ENCODE results near the gene GABBR2.
A peak's percentile ranks its signal among the peaks of the same experiment; 100 is the strongest.
"Not testable (repeated sequence)": the region's sequence is repeated elsewhere in the genome, so short reads cannot be mapped to it uniquely, and the experiment has no call there.

The GABBR2 gene

GRCh38 chr9:98465799-98466198 is 242.9 kb downstream of the GABBR2 start:
- DNase-seq = no peak

DNA sequence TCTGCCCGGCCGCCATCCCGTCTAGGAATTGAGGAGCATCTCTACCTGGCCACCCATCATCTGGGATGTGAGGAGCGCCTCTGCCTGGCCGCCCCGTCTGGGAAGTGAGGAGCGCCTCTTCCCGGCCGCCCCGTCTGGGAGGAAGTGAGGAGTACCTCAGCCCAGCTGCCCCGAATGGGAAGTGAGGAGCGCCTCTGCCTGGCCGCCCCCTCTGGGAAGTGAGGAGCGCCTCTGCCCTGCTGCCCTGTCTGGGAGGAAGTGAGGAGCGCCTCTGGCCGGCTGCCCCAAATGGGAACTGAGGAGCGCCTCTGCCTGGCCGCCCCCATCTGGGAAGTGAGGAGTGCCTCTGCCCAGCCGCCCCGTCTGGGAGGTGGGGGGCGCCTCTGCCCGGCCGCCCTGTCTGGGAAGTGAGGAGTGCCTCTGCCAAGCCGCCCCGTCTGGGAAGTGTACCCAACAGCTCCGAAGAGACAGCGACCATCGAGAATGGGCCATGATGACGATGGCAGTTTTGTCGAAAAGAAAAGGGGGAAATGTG is 244.5 kb downstream of the GABBR2 start:
- not testable (repeated sequence) for DNase-seq

DNA sequence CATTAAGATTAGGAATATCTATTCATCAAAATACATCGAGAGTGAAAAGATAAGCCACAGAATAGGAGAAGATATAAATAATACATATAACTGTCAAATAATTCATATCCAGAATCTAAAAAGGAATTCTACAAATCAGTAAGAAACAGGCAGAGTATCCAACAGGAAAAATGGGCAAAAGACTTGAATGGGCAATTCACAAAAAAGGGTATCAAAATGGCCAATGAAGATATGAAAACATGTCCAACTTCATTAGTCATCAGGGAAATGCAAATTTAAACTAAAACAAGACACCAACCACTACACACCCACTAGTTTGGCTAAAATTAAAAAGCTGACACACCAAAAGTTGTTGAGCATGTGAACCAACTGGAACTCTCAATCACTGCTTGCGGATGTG is 246.4 kb downstream of the GABBR2 start:
- DNase-seq = no peak

GRCh38 chr9:98460704-98461103 is 248.0 kb downstream of the GABBR2 start:
- DNase-seq = no peak

- no peak for DNase-seq
Observed at GRCh38 chr9:98457726-98458370, 250.9 kb downstream of the GABBR2 start.

GRCh38 chr9:98456156-98456613 is 252.6 kb downstream of the GABBR2 start:
- DNase-seq = no peak

GRCh38 chr9:98455256-98456155 is 253.2 kb downstream of the GABBR2 start:
- no peak for DNase-seq

DNA sequence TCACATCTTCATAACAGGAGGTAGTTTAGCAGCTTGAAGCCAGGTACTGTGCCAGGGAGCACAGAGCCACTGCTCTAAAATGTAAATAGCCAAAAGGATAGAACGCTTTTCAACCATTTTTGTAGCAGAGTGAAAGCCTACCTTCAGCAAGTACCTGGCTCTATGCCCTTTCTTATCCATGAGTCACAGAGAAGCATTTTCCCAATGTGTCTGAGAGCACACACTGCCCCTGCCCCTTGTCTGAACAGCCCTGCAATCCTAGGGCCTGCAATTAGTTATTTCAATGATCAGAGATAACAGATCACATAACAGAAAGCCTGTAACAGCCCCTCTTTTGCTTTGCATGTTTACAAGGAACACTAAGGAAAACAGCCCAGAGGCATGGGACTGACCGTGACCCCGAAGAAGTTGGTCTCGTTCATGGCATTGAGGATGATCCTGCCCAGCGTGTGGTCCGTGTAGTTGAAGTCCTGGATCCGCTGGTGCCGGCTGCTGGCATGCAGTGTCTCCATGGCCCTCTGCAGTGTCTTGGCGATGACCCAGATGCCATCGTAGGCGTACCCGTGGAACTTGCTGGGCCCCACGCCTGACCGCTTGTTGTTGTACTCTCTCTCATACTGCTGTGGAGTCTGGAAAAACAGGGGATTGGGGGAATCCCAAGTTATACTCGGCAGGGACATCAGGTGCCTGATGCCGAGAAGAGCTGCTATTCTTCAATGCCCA is 255.0 kb downstream of the GABBR2 start:
- DNase-seq = no peak

GRCh38 chr9:98451576-98451975 is 257.2 kb downstream of the GABBR2 start:
- no peak for DNase-seq

DNA sequence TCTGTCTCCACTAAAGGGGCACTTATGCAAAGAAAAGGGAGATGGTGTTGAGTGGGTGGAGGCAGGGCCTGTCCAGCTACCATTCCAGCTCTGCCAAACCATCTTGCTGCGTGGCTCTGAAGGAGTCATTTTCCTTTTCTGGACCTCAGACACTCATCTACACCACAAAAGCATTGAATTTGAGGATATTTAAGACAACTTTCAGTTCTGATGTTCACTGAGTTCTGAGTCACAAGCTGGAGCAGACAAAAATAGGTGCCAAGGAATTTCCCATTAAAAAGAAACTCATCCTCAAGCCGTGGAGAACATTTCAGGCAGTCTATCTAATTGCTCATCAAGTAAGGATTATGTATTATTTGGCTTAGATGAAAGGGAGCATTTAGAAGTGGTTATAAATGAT is 258.2 kb downstream of the GABBR2 start:
- DNase-seq = no peak

DNA sequence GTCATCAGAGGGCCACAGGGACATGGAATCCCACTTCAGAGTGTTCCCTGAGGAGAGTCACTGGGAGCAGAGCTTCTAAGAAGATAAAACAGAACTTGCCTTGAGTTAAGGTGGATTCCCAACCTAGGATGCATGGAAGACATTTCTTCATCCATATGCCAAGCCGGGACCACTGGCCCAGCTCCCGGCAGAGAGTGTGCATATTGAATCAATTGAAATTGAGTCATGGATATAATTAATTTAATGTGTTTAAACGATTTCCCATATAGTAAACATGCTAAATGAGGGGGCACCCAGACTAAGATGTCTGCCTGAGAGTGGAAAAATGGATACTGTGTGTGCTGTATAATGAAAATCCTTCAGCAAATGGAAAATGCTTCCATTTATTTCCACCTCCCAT is 258.9 kb downstream of the GABBR2 start:
- no peak for DNase-seq

DNA sequence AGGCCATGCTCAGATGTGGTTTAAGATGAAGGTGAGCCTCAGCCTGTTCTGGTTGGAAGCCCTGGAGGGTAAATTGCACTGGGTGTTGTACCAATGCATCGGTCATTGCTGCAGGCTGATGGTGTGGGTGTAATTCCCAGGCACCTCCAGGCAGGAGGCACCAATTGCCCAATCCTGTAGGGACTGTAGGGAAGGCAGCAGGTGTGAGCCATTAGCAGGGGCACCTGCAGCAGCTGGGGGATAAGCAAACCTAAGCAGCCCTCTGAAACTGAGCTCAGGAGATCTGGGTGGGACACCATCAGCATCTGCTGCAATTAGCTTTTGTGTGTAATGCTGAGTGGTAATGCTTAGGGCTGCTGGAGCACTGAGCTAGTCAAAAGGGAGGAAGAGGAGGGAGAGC is 263.2 kb downstream of the GABBR2 start:
- DNase-seq = peak; percentile 10

DNA sequence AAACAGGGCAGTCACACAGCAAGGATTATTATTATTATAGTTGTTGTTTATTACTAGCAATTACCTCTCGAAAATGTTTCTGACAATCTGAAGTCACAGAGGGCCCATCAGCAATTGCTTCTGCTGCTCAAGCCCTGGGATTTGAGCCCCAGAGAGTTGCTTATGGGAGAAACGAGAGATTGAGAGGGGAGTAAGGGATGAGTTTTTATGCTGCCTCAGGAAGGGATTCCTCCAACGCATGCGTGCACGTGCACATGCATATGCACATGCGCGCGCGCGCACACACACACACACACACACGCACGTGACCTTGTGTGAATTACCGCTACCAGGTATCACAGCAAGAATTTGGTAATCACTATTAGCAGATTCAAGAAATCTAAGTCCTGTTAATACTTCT is 264.1 kb downstream of the GABBR2 start:
- no peak for DNase-seq

DNA sequence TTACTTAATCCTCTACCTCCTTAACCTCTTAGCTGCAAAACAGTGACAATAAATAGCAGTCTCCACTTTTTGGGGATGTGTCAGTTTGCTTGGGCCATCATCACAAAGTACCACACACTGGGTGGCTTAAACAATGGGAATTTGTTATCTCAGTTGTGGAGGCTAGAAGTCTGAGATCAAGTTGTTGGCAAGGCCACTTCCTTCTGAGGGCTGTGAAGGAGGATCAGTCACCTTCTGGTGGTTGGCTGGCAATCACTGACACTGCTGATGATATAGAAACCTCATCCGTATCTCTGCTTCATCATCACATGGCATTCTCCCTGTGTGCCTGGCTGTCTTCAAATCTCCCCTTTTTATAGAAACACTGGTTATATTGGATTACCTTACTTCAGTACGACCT is 266.2 kb downstream of the GABBR2 start:
- no peak for DNase-seq

DNA sequence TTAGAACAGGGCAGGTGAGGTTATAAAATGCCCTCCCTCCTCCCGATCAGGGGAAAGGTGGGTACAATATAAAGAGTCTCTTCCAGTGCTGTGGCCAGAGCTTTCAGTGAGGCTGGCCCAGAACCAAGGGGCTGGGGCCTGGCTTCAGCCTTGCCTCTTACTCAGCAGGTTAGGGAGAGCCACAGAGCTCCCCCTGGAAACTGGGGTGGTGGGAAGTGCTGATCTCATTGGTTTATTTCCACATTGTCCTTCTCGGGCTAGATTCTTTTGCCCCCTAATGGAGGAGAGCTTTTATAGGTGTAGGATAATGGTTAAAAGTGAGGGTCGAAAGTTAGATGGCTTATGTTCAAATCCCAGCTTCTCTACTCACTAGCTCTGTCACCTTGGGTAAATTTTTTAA is 266.6 kb downstream of the GABBR2 start:
- no peak for DNase-seq

- no peak for DNase-seq
Observed at GRCh38 chr9:98438666-98439065, 270.1 kb downstream of the GABBR2 start.

- no peak for DNase-seq
Observed at GRCh38 chr9:98437458-98438034, 271.2 kb downstream of the GABBR2 start.

DNA sequence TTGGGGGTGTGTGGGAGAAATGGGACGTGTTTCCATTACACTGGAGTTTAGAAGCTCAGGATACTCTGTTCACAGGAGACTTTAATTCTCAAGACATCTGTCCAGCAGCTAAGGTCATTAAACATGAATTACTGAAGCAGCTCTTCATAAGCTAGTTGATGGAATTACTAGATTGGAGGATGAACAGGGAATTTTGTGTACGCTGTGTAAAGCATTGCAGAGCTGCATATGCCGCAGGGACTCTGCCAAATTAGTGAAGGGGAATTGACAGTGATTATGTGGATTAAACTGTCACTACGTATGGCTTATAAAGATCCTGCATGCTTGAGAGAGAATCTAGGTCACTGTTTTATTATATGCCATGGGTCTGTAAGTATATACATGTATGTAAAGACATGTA is 275.8 kb downstream of the GABBR2 start:
- no peak for DNase-seq

DNA sequence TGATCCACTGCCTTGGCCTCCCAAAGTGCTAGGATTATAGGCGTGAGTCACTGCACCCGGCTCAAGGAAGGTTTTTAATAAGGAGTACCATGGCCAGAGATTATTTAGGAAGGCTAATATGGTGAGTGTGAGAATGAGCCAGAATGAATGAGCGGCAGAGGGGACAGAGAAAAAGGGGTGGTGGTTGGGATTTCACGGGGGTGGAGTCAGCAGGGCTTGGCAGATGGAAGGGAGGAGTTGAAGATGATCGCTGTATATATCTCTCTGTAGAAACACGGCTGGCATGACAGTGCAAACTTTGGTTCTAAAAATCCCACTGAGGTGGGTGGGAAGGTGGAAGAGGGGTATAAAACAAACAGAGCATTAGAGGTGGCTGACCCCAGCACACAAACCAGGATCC is 276.6 kb downstream of the GABBR2 start:
- no peak for DNase-seq

DNA sequence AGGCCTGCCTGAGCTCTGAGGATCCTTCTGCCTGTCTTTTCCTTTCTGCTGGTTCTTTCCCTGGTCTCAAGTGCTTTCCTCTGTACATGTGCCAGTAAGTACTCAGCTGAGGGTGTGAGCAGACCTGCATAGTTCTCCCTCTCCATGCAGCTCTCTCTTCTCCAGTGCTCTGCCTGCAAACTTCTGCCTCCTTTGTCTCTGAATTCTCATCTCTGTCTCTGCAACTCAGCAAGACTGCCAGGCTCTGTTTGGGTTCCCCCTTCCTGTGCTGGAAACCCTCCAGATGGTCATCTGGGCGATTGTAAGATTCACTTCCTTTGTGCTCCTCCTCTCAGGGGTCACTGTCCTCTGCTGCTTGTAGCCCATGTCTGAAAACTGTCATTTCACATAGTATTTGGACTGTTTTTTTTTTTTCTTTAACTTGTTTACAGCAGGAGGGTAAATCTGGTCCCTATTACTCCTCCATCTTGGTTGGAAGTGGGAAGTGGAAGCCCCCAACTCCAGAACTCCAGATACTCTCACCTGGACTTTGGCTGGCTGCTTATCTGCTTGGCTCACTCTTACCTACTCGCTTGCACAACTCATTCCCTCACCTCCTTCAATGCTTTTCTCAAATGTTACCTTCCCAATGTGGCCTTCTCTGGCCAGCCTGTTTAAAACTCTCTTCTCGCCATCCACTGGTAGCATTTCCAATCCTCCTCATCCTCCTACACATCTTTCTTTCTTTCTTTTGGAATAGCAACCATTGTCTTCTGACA is 278.0 kb downstream of the GABBR2 start:
- DNase-seq = no peak

GRCh38 chr9:98429613-98430012 is 279.1 kb downstream of the GABBR2 start:
- no peak for DNase-seq

DNA sequence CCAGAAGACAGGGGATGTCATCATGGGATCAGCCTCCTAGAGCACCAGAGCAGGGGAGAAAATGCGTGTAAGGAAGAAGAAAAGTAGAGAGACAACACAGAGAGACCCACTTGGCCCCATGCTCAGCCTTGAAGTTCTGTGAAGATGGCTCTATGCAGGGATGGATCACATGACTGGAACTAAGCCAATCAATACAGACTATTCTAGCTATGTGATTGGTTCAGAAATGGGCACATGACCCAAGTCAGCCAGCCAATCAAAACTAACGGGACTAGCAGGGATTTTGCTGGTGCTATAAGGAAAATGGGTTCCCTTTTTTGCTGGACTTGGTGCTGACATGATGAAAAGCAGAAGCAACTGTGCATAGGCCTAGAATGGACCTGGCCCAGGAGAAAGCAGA is 280.3 kb downstream of the GABBR2 start:
- no peak for DNase-seq
